ENCODE data around the gene PTPA.

PTPA gene

DNA sequence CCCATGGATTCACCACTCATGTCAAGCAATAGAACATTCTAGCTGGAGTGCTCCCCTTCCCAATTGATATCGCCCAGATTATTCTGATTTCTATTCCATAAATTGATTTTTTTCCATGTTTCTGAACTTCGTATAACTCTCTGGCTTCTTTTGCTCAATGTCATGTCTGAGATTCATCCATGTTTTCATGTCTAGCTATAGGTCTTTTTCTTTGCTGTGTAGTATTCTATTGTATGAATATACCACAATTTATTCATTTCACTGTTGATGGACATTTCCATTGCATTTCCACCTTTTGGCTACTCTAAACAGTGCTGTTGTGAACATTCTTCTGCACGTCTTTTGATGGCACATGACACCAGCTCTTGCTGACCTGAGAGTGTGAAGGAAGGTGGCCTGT, 19.6 kb downstream of the PTPA start:
- TF ChIP-seq POLR2A (IDR thresholded peaks at IDR 0.05; ENCODE audit: low read length), result no peak
- TF ChIP-seq GATA1 (IDR thresholded peaks at IDR 0.05; ENCODE audit: low read depth, low read length), result no peak
- no peak for DNase-seq

DNA sequence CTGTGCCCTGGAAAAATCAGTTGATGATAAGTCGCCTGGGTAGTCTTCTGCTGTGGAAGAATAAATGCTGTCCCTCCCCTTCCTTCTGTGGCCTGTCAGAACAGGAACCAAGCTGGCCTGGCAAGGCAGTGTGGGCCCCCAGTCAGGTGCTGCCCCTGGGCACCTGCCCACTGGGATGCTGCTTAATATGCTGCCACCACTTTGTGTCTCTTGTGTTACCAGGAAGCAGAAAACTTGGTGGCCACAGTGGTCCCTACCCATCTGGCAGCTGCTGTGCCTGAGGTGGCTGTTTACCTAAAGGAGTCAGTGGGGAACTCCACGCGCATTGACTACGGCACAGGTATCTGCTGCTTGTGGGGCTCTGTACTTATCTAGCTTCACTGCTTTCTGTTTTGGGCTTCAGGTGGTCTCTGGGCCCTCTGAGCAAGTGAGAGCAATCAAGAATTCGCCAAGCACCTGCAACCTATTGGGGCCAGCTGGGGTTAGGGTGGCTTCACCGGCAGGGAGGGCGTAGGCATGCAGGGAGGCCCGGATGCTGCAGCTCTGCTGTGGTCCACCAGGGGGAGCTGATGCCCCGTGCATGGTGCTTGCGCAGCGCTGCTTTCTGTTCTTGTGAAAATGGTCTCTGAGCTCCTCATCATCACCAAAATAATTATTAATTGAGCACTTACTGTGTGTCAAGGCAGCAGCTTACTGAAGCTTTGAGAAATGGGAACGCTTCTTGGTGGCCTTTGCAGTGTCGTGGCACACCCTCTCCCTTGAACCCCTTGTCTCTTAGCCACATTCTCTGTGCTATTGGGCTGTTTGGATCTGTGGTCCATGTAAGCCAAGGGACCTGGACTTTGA, 20.3 kb downstream of the PTPA start:
- no peak for TF ChIP-seq GATA1 (IDR thresholded peaks at IDR 0.05; ENCODE audit: low read depth, low read length)
- no peak for TF ChIP-seq POLR2A (IDR thresholded peaks at IDR 0.05; ENCODE audit: low read length)
- DNase-seq, result peak; percentile 77 to 87

DNA sequence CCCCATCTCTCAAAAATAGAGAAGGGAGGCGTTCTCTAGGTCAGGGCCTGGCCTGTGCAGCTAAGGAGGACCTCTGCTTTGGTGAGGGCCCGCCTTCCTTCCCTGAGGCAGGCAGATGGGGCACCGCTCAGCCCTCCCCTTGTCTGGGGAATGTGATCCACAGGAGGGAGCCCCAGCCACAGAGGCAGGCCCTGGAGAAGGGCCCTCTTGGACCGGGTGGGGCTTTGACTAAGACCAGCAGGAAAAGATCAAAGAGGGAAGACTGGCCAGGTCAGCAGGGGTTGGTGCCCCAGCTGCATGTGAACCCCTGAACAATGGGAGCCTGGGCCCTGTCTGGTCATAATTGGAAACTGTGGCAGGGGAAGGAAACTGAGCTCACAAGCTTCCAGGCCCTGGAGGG, 21.9 kb downstream of the PTPA start:
- TF ChIP-seq POLR2A (IDR thresholded peaks at IDR 0.05; ENCODE audit: low read length) (no peak), GATA1 (IDR thresholded peaks at IDR 0.05; ENCODE audit: low read depth, low read length) (no peak)
- DNase-seq, result no peak

DNA sequence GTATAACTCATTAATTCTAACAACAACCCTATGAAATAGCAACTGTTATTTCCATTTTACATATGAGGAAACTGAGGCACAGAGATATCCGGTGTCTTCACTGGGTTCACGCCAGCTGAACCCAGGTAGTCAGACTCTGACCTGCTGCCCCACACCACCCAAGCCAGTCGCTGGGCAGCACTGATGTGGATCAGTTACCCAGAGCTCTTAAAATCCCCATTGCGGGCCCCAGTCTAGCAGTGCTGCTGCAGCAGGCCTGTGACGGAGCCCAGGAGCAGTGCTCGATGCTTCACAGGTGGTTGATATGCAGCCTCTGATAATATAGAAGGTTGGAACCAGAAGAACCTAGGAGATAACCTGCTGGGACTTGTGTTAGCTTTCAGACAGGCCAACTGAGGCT, 24.3 kb downstream of the PTPA start:
- TF ChIP-seq POLR2A (IDR thresholded peaks at IDR 0.05; ENCODE audit: low read length), result no peak
- no peak for TF ChIP-seq GATA1 (IDR thresholded peaks at IDR 0.05; ENCODE audit: low read depth, low read length)
- DNase-seq, result no peak

DNA sequence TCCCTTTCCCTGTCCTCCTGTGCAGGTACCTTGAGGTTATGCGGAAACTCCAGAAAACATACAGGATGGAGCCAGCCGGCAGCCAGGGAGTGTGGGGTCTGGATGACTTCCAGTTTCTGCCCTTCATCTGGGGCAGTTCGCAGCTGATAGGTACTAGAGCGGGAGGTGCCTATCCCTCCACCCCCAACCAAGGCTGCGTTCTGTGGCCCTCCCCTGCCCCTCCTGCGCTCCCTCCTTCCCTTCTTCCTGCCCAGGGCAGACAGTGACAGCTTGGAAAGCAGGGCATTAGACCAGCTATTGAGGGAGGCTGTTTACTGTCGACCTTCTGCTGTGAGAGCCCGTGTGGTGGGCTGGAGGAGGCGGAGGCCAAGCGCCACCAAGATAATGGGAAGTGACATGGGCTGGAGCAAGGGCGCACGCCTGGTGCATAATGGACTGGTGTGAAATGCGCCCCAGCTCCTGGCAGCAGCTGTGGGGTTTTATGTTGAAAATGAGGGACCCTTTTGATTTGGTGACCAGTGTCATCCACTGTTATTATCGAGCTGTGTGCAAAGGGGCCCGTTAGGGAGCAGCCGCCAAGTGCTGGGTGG, 25.3 kb downstream of the PTPA start:
- no peak for DNase-seq
- TF ChIP-seq POLR2A (IDR thresholded peaks at IDR 0.05; ENCODE audit: low read length) (no peak), GATA1 (IDR thresholded peaks at IDR 0.05; ENCODE audit: low read depth, low read length) (no peak)

DNA sequence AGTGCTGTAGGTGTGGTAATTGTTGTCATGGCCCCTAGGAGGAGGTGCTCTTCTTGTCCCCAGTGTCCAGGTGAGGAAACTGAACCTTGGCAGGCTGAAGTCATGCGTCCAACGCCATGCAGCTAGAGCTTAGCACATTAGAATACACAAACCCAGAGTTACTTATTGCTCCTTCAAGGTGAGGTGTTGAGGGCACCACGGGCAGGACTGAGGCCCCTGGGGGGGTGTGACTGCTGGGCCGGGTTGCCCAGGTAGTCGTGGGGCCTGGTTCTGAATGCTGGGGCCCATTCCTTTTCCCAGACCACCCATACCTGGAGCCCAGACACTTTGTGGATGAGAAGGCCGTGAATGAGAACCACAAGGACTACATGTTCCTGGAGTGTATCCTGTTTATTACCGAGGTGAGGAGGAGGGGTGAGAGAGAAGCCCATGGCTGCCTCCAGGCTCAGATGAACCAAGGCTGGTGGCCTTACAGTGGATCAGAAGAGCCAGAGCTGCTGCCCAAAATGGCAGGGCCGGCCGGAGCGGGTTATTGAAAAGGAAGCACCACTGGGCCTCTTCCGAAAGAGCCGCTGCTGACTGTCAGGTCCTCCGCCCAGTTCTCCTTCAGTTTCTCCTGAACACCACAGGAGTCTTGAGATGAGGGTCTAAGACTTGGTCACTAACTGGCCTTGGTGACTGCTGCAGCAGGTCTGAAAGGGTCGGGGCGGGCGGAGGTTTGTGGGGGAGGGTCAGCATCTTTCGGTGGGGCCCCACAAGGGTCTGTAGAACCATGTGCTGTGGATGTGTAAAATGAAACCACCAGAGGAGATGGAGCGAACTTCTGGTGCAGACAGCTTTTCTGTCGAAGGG, 26.3 kb downstream of the PTPA start:
- no peak for DNase-seq
- TF ChIP-seq GATA1 (IDR thresholded peaks at IDR 0.05; ENCODE audit: low read depth, low read length), result no peak
- TF ChIP-seq POLR2A (IDR thresholded peaks at IDR 0.05; ENCODE audit: low read length), result no peak

DNA sequence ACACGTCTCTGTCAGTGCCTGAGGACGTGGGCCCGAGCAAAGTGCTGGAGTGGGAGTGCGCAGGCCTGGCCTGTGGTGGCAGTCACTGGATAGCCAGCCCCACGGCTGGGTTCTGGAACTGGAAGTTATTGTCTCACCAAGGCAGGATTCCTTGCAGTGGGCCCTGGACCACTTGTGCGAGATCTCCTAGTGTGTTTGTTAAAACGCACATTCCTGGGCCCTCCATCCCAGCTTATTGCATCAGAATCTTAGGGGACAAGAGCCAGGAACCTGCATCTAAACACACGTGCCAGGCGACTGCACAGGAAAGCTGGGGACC, 26.9 kb downstream of the PTPA start:
- DNase-seq, result no peak
- TF ChIP-seq GATA1 (IDR thresholded peaks at IDR 0.05; ENCODE audit: low read depth, low read length), result no peak
- no peak for TF ChIP-seq POLR2A (IDR thresholded peaks at IDR 0.05; ENCODE audit: low read length)

DNA sequence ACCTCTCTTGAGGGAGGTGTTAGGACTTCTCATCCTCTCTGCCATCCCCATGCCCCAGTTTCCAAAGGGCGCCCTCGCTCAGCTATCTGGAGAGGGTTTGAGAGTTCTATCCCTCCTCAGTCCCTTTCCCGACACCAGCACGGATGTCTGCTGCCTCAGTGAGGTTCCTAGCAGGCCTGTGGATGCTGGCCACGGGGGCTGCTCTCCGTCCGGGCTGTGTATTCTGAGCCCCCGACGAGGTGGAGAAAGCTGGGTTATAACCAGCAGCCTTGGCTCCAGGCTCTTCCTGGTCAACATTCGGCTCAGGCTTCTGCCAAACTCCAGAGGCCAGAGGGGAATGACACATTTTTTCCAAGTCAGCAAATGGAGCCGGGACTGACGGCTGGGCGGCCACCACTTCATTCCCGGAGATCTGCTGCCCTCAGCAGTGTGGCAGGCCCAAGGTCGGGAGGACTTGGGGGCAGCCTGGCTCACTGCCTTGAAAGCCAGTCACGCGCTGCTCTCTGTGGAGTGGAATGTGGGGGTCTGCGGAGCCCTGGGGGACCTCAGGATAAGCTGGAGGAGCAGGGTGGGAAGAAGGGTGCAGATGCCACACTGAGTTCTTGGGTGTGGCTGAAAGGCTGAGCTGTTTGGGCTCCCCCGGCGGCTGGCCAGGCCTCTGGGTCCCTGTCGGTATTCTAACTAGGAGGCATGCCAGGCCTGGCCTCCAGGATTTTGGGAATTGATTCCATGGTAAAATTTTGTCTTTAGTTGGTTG, 27.4 kb downstream of the PTPA start:
- no peak for DNase-seq
- TF ChIP-seq GATA1 (IDR thresholded peaks at IDR 0.05; ENCODE audit: low read depth, low read length), result no peak

DNA sequence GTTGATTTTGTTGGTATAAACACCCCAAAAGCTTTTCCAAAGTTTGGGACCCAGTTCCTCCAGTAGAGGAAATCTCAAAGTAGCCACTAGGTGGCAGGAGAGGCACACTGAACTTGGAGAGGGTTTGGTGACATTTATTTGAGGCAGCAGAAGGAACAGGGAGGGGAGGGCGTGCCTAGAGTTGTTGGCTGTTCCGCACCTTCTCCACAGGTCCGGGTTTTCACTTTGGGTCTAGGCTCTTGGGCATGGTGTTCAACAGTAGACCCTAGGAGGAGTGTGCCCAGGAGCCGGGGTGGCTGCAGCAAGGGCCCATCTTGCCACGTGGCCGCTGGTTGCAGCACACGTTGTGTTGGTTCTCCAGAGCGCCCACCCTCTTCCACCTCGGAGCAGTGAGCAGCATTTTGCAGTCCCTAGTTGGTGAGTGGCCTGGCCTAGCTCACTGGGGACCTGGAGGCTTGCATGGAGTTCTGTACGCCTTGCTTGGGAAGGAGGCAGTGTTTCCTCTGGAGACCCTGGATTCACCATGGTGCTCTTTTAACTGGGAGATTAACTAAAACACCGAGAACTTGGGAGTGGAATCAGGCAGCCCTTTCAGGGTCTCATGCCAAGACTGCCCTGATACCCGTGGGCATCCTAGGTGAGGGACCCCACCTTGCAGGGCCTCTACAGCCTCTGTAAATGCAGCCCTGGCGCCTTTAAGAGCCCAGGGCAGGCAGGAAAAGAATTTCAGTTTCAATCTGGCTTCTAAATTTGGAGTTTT, 28.2 kb downstream of the PTPA start:
- peak; percentile 82 to 89 for DNase-seq
- no peak for TF ChIP-seq GATA1 (IDR thresholded peaks at IDR 0.05; ENCODE audit: low read depth, low read length)
- TF ChIP-seq POLR2A (IDR thresholded peaks at IDR 0.05; ENCODE audit: low read length), result no peak

DNA sequence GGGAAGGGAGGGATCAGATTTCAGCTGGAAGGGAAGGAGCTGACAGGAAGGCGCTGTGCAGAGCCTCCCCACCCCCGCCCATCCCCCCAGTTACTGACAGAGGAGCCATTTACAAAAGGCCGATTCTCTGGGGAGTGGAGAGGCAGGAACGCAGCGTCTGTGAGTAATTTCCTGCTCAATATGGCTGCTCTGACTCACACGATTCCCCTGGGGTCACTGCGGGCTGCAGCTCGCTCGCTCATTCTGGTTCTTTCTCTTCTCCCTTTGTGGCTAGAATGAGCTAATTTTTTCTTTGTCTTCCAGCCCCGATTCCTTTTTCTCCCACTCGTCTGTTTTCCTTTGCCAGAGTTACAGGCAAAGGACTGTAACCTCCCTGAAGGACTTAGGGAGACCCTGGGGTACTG, 28.8 kb downstream of the PTPA start:
- peak; percentile 64 to 65 for DNase-seq
- TF ChIP-seq GATA1 (IDR thresholded peaks at IDR 0.05; ENCODE audit: low read depth, low read length), result no peak
- no peak for TF ChIP-seq POLR2A (IDR thresholded peaks at IDR 0.05; ENCODE audit: low read length)

DNA sequence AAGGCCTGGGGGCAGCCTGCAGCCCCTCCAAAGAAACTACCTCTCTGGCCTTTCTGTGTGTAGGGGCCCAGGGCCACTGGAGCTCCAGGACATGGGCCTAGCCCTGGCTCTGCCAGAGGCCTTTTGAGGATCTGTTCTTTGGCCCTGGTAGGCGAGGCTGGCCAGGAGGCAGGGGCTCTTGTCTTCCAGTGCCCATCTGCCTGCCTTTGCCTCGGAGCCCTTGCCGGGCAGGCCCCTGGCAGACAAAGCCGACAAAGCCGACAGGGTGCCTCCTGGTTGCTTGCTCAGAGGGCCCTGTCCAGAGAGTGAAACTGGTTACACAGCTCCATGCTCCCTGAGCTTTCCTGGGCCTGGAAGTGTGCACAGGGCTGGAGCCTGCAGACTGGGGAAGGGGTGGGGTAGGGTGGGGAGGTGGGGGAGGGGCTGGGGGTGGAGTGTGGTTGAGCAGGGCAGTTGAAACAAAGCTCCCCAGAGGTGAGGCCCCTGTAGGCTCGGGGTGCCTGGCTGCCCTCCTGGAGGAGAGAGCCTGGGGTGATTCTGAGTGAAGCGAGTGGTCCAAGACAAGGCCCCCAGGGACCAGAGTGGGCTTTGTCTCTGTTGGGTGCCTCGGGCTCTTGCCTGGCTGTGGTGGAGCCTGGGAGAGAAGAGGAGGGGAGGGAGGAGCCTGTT, 29.3 kb downstream of the PTPA start:
- TF ChIP-seq GATA1 (IDR thresholded peaks at IDR 0.05; ENCODE audit: low read depth, low read length), result no peak
- TF ChIP-seq POLR2A (IDR thresholded peaks at IDR 0.05; ENCODE audit: low read length), result no peak
- DNase-seq, result peak; percentile 36 to 45
